HG03039 (cell line): ENCODE data around the gene TES.
A peak's percentile ranks its signal among the peaks of the same experiment; 100 is the strongest.

Experiments
- ATAC-seq: cut with Tn5 transposase; IDR thresholded peaks from one replicate; pipeline ENCODE4 v1.9.1; 2021; ENCODE audit warnings: mild to moderate bottlenecking, moderate library complexity; ENCODE audit not compliant: unreplicated experiment

The TES gene

DNA sequence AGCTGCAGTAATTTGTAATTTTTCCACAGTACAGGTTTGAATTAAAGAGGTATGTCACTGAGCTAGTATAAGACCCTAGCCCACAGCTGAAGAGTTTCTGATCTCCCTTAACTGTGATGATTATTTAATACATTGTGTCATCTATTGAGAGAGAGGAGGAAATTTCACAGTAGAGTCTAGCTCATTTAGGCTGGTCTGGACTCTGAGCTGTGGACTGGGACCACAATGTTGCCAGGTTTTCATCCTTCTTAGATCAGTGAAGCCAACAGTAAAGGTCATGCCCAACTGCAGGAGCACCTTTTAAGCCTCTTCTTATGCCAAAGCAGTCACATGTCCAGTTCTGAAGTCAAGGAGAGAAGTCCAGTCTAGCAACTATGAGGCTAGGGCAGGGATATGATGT is 8.9 kb downstream of the TES start:
- ATAC-seq = no peak

DNA sequence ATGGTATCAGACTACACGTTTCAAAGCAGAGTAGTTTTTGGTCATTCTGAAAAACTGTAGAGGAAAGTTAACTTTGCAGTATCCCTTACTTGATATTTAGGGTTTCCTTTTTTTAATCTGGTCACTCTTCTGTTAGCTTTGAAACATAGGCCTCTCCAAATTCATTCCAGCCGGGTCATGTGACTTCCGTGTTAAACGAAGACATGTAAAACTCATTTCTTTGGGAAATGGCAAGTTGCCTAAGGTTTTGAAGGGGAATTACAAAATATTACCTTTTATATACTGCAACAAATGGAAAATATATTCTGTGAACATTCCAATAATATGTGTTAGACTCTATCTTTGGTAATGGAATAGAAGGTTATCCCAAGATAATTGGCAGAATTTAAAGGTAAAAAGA is 9.5 kb downstream of the TES start:
- ATAC-seq = no peak

DNA sequence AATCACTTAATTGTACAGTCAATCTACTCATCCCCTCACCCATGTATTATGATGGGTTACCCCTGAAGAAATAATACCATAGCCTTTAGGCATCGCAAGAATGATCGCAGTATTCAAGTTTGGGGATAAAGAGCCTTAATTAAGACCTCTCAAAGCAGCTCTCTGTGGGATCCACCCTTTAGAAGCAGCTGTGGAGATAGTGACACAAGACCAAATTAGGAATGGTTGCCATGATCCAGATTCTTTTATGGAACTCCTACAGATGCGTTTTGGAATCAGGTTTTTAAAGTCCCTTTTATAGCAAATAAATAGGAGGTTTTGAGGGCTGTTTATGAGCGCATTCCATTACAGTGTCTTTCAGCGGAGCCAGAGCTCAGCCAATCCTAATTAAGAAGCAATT is 12.2 kb downstream of the TES start:
- no peak for ATAC-seq

DNA sequence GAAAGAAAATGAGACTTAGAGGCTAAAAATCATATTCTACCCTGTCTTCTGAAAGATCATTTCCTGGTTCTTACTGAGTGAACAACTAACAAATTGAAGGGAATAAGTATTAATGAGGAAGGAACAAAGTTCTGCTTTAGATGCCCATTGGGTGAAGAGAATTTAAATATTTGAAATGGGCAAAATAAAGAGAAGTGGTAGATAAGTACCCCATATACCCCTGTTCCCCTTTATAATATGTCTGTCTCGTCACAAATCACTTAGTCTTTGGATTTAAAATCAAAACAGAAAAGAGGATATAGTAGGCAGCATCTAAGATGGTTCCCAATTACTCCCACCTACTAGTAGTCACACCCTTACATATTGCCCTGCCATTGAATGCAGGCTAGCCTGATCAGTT is 13.2 kb downstream of the TES start:
- ATAC-seq = no peak

DNA sequence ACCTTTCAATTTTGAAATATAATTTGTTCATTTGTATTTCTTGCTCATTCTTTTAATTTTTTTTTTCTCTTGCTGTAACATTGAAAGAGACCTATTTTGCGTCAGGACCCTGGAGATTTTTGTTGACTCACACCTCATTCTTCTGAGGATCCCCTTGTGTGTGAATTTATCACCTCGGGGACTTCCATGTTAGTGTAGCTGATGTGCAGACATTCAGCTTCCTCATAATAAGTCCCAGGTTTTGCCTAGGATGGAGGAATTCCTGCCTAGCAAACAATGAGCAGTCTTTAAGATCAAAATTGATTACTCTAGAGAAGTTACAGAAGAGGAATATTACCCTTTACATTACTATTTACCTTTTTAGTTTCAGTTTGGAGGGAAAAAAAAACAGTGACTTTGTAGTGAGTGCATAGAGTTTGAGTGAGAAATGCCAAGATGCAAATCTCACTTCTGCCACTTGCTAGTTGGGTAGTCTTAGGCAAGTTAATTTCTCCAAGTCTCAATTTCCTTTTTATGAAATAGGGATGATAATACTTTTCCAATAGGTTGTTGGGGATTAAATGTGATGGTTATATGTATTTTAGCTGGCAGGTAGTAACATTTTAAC is 14.3 kb downstream of the TES start:
- peak; percentile 46 for ATAC-seq

DNA sequence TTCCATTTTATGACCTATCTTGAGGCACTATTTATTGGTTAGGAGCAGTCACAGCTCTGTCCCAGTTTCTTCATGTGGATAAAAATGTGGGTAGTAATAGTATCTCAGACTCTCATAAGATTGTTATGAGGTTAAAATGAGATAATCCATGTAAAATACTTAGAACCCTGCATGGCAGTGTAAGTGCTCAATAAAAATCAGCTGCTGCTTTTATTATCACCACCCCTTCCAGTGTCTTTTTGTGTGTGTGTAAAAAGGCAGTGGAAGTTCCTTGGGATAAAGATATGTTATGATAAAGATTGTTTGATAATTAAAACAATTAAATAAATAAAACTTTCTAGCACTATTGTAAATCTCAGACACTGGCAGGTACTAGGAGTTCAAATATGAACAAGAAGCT is 15.5 kb downstream of the TES start:
- ATAC-seq = no peak

DNA sequence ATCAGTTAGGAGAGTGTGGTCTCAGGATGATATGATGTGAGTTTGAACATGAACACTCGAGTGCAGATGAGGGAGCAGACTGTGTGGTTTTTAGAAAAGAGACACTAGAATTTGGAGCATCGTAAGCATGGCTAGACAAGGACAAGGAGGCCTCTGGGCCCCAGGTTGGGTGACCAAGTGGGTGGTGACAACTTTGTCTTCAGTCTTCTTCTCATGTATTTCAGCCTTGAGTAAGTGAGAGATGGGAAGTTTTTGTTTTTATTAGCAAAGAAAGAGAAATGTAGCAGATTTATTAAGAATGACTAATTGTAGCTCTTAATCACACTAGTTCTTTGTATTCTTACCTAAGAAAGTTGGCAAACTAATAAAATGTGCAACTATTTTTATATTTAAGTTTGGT is 16.3 kb downstream of the TES start:
- ATAC-seq = no peak

DNA sequence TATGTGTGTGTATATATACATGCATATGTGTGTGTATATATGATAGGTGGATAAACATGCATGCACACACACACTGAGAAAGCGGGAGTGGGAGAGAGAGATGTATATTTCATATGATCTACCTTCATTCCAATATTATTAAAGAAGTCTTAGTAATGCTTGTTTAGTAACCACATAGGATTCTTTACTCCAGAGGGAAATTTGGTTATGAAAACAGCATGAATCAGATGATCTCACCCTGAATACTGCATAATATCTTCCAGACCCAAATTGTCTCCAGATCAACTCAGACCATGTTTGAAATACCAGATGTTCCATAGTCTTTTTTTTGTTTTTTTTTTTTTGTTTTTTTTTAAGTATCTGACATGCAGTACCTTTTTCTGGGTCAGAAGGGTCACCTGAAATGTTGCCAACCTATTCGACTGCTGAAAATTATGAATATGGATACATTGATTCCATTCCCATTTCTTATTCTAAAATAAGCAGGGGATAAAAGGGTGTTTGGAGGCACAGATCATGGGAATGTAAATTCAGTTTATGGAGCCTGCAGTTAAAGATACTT is 17.4 kb downstream of the TES start:
- ATAC-seq = no peak

DNA sequence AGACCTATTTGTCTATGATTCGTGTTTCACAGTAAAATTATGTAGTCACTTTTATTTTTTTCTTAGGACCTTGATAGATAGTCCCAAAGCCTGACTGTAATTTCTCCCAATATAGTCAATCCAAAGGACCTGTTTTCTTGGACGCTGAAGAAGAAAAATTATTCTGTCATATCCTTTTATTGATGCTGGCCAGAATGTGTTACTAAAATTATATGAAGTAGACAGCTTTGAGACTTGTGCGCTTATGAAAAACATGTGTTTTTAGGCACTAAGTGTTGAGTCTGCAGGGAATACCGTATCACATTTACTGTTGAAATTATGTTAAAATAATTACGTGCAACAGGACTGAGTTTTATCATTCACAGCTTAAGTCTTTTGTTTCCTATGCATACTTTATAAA is 17.9 kb downstream of the TES start:
- ATAC-seq = no peak

DNA sequence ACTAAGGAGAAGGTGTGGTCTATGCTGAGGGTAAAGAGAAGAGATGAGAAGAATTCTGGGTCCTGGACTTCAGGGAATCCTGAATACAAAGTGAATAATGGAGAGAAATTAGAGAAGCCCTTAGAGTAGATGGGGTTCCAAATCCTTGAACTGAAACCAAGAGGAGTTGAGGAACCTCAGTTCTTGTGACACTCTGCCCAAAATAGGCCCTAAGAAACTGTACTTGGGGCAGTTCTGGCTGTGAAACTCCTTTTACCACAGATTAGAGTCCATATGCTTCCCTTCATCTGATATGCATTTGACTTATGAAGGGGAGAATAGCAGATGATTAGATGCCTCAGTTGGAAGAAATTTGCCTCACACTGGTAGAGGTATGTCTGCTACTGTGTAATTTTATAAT is 19.0 kb downstream of the TES start:
- ATAC-seq = peak; percentile 33

DNA sequence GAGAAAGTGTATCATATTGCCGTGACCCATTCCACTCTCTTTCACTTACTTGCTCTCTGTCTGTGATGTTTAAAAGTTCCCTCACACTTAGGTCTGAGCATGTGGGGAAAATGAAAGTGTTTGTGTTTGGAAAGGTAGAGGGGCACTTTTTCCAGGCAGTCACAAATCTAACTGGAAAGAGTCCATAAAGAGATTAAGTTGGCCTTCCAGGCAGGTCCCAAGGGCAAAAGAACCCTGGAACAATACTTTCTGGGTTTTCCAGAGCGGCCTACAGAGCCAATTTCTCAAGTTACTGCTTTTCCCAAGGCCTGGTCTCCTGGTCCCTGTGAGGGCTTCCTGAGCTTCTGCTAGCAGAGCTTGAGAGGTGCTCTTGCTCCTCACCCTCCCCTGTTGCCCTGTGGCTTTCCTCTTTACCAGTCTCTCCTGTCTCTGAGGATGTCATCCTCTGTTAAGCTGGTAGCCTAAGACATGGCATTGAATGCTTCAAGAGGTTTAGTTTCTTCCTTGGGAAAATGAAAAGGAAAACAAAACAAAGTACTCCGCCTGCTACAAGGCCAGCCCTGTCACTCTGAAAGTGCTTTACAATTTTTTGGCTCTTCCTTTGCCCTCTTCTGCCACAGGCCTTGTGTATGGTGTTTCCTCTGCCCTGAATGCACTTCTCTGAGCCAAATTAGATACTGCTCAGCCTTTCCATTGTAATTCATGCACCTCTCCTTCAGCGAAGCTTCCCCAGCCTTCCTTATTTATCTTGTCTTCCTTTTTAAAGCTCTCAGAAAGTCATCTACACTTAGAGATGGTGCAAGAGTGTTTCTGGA is 20.1 kb downstream of the TES start:
- ATAC-seq = no peak

DNA sequence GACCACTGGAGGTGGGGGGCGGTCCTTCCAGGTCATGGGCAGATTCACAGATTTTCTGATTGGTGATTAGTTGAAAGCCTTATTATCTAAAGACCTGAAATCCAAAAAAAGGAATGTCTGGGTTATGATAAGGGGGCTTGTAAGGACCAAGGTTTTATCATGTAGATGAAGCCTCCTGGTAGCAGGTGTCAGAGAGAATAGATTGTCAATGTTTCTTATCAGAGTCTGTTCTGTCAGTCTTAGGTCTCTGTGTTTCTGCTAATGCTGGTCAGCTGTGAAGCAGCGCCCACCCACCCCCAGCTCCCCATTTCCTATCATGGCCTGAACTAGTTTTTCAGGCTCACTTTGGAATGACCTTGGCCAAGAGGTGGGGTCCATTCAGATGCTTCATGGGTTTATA is 21.2 kb downstream of the TES start:
- no peak for ATAC-seq

DNA sequence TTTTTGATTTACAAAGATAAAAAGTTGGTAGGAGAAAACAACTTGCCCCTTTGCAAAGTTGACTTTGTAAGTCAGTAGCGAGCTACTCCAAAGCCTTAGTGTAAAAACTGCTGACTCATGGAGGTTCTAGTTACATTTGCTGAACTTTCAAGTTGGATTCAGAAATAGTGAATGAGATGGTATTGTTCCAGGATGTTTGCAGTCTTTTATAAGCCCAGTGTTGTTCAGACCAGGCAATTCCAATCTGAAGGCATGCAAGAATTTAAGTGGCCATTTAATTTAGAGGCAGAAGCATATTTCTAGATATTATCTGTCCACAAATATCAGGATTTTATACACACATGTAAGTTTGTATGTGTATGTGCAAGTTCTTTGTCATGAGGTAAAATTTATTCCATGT is 21.6 kb downstream of the TES start:
- no peak for ATAC-seq

DNA sequence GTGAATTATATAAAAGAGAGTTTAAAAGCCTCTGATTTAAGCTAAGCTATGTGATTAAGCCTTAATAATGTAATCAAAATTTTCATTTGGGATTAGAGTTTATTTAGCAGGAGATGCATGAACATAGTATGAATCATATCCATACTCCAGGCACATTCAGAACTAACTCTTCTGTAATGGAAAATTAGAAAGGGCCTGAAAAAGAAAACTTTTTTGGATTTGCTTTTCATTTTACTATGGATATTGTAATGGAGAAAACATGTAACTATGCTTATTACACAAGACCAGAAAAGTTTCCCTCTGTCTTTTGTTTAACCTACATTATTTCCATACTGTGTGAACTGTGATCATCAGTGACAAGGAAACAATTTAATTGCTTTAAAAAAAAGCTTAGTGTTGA is 22.0 kb downstream of the TES start:
- no peak for ATAC-seq

DNA sequence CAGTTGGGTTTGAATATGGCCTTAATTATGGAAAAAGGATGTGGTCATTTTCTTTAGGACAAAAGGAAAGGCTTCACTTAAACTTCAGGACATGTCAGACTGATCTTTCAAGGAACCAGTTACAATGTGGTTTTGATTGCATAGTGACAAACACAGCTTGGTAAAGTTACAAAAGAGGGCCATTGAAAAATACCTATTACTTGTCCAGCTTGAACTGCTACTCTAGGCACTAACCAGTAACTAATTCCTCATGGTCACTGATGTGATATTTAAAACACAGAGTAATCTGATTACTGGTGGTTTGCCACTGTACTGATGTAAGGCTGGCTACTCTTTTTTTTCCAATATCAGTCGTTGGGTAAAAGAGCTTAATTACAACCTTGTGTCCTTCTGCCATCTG is 22.6 kb downstream of the TES start:
- no peak for ATAC-seq

DNA sequence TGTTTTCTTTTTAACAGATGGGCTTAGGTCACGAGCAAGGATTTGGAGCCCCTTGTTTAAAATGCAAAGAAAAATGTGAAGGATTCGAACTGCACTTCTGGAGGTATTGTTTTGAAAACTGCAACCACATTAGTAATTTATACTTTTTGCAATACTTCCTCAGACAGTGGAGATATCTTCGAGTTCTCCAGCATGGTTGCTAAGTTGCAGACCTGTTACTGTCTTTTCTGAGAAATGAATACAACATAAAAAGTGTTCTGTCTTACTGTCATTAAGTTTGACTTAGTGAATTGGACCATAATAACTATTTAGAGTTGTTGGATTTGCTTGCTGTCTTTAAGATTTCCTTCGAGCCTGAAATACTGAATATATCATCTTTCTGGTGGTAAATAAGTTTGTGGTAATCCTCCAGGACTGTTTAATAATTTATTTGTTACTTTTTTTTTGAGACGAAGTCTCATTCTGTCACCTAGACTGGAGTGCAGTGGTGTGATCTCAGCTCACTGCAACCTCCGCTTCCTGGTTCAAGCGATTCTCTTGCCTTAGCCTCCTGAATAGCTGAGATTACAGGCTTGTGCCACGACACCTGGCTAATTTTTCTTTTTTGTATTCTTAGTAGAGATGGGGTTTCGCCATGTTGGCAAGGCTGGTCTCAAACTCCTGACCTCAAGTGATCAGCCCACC is 24.3 kb downstream of the TES start:
- no peak for ATAC-seq

DNA sequence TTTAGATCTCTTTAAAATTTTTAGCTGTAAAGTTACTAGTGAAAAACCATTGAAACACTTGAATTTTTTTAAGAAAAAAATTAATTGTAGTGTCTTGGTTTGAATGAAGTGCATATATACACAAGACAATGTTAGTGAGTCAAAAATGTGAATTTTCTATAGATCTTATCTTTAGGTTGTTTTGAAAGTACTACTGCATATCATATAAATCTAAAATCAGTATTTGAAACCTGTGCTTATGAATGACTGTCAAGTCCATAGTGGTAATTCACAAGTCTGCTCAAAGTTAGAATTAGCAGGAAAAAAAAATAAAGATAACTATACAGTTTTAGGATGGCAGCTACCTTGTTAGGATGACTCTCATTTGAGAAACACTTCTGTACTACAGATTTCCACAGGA is 25.0 kb downstream of the TES start:
- ATAC-seq = no peak

DNA sequence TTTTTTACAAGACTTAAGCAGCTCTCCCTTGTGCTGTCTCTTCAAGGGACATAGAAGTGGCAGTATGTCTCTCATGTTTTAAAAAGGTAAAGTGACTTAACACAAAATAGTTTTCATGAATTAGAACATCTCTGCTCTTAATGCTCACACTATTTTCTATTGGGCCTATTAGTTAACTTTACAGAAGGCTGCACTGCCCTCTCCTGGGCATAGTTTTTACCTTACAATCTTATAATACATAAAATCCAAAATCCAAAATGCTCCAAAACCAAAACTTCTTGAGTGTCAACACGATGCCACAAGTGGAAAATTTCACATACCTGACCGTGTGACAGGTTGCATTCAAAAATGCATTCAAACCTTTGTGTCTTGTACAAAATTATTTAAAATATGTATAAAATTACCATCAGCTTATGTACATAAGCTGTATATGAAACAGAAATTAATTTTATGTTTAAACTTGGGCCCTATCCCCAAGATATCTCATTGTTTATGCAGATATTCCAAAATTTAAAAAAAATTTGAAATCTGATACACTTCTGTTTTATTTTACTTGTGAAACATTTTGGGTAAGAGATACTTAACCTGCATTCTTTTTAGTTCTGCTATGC is 25.8 kb downstream of the TES start:
- no peak for ATAC-seq

DNA sequence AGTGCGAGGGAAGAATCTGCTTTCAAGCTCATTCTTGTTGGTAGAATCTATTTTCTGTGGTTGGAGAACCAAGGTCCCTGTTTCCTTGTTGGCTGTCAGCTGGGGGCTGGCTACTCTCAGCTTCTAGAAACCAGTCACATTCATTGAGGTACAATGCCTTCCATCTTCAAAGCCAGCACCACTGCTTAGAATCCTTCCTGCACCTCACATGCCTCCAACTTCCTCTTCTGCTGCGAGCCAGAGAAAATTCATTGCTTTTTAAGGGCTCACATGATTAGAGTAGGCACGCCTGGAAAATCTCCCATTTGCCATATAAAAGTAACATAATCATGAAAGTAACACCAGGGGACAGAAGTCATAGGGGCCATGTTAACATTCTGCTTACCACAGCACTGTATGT is 28.7 kb downstream of the TES start:
- ATAC-seq = no peak

DNA sequence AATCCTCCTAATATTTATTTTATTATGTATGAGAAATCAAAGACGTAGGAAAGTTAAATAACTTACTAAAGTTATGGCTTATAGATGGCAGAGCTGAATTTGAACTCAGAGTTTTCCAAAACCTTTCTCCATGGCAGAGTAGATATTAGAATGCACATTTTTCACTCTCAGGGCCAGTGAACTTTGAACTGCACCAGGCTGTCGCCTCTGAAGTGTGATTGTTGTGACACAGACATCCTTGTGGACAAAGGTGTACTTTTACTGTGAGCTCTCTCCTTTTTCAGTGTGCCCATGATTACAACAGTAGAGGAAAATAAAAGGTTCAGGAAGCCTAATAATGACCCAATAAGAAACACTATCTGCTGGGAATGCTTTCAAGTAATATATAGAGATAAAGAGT is 29.1 kb downstream of the TES start:
- ATAC-seq = no peak

DNA sequence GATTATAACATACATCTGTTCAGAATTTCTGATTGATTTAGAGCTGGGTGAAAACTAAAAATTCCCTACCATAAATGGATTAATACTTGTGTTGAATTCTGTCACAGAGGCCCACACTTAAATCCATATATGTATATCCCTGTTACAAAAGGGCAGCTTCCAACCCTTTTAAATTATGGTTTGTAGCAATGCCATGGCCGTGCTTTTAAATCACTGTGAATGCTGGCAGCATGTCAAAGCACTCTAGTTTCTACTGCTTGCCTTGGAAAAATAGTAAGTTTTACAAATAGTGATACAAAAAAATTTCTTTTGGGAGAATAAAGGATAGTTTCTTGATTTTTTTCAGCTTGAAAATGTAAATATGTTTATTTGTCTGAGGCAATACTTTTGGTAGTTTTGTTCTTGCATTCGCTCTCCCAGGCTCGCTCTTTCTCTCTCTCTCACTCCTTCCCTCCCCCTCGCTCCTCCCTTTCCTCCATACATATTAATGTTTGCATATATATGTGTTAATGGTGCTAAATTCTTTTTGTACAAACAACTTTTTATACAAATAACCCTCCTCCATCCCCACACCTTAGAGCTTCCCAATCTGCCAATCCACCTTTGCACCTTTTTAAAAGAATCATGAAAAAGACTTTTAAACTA is 29.8 kb downstream of the TES start:
- no peak for ATAC-seq
